Heart left ventricle (tissue), 16 donors: ENCODE measurements around the gene AXIN1. TPM values are rescaled to one million over a fixed set of nuclear protein-coding genes. Genes with fewer than 3 reads are reported as not detected.
A peak's percentile ranks its signal among the peaks of the same experiment; 100 is the strongest.

Experiments used
- ATAC-seq, 4 donors: fragments of 200-7000 bp; cut with Tn5 transposase; one replicate each; pipeline ENCODE4 v1.9.1; 2020 to 2022; ENCODE audit warnings: moderate library complexity in 4 of 4, mild to moderate bottlenecking in 3 of 4, moderate number of reproducible peaks in 1 of 4
- DNase-seq, 5 donors: peaks; one replicate each; pipeline ENCODE4 v3.0.0-alpha.2; 2020
- H3K27ac ChIP-seq, 12 donors: fragments of 200-600 bp; sonication (generic) in 4 of 12; one replicate each; pipeline versions ENCODE4 v1.5.0 to v1.8.0; 2016 to 2022; ENCODE audit warnings: mild to moderate bottlenecking in 2 of 12
- H3K27me3 ChIP-seq, 9 donors: fragments of 200-600 bp; sonication (generic) in 2 of 9; one replicate each; pipeline versions ENCODE4 v1.5.1 to v1.8.0; 2016 to 2022; ENCODE audit warnings: mild to moderate bottlenecking in 3 of 9
- H3K36me3 ChIP-seq, 9 donors: fragments of 200-600 bp; sonication (generic) in 2 of 9; one replicate each; pipeline versions ENCODE4 v1.5.0 to v1.8.0; 2018 to 2022; ENCODE audit warnings: mild to moderate bottlenecking in 2 of 9
- H3K4me1 ChIP-seq, 12 donors: fragments of 200-600 bp; sonication (generic) in 4 of 12; one replicate each; pipeline versions ENCODE4 v1.5.0 to v1.8.0; 2016 to 2022; ENCODE audit warnings: mild to moderate bottlenecking in 3 of 12
- H3K4me3 ChIP-seq, 12 donors: fragments of 200-600 bp; sonication (generic) in 4 of 12; one replicate each; pipeline versions ENCODE4 v1.5.0 to v1.8.0; 2017 to 2022; ENCODE audit warnings: mild to moderate bottlenecking in 9 of 12, moderate library complexity in 4 of 12
- H3K9me3 ChIP-seq, 12 donors: fragments of 200-600 bp; sonication (generic) in 4 of 12; one replicate each; pipeline versions ENCODE4 v1.5.0 to v1.8.0; 2016 to 2022; ENCODE audit warnings: mild to moderate bottlenecking in 1 of 12
- POLR2A ChIP-seq, 2 donors: fragments of 450-650 bp; IDR thresholded peaks; one replicate each; pipeline ENCODE4 v1.6.1; 2017; ENCODE audit warnings: antibody characterized with exemption in 2 of 2, mild to moderate bottlenecking in 2 of 2, moderate library complexity in 2 of 2
- WGBS, 4 donors: extraction: QIAGEN DNeasy Blood & Tissue Kit in 2 of 4; methylation state at CpG; one replicate each; pipeline versions ENCODE4 v1.1.5 to v1.1.7; 2013 to 2018; 5-methylcytosine and 5-hydroxymethylcytosine counted together
- intact Hi-C, 10 donors: fragments of 100-400 bp; cut with DNase I; formaldehyde crosslinking; loops; one replicate each; pipeline versions ENCODE4 v1.11.1 to v1.14.2; 2022
- polyA plus RNA-seq, 2 donors: library from polyadenylated mRNA; stranded (reverse); fragments of 200-250 nt; gene quantifications; one replicate each; pipeline ENCODE4 v1.2.3, GENCODE V29; 2013
- total RNA-seq, 9 donors: library from RNA; depleted of rRNA in 2 of 9; stranded (reverse); fragments of >200 nt in 2 of 9; fragmentation: NEBNext Ultra II Directional in 3 of 9; extraction: Animal tissue kit (Norgen Biotek cat#: 25700) in 3 of 9; gene quantifications; one replicate each; pipeline versions ENCODE4 v1.1.0 to v1.2.4, GENCODE V29; 2016 to 2023
- TF ChIP-seq, protein P1 (sequence below), 12 donors: fragments of 200-600 bp; sonication (generic) in 4 of 12; IDR thresholded peaks; one replicate each; pipeline versions ENCODE4 v1.5.0 to v1.8.0; 2018 to 2022; ENCODE audit warnings: antibody characterized with exemption in 12 of 12, mild to moderate bottlenecking in 5 of 12
- donor health status: ischemic (EF 13 %, LVEDD 7.1; RV severe dilation, severe dysfunction).
- donor health status: healthy with polysubstance abuse.
- donor health status: DM: no; HTN: yes; CAD: no.
- donor health status: DM: no; HTN: no; CAD: no.
- donor health status: ischemic (EF 25% LVEDD 6.9; RV normal size, moderate dysfunction).
- donor health status: ischemic (EF 25% LVEDD 5.7; RV mildly dilated, moderate dysfunction).
- donor health status: healthy.
- donor health status: DM: yes; HTN: yes; CAD: no.
- donor health status: ischemic (EF 35%, LVEDD 5.7; RV mildly dilated, moderate dysfunction).
- donor health status: nonischemic (EF 11% LVEDD 7.7; RV severe dilation, severe dysfunction).
- donor health status: DM: yes; HTN: yes; CAD: no.
- donor health status: PGD.
- donor health status: ischemic (EF 29% LVEDD 5.4; RV normal size, mild dysfunction).
- donor health status: nonischemic (EF 23%, LVEDD 6.1; RV moderate dilation, normal function).

AXIN1 gene
- total and polyA plus RNA-seq, 11 donors: 6.8 to 32.0 (median 11.6) TPM

DNA sequence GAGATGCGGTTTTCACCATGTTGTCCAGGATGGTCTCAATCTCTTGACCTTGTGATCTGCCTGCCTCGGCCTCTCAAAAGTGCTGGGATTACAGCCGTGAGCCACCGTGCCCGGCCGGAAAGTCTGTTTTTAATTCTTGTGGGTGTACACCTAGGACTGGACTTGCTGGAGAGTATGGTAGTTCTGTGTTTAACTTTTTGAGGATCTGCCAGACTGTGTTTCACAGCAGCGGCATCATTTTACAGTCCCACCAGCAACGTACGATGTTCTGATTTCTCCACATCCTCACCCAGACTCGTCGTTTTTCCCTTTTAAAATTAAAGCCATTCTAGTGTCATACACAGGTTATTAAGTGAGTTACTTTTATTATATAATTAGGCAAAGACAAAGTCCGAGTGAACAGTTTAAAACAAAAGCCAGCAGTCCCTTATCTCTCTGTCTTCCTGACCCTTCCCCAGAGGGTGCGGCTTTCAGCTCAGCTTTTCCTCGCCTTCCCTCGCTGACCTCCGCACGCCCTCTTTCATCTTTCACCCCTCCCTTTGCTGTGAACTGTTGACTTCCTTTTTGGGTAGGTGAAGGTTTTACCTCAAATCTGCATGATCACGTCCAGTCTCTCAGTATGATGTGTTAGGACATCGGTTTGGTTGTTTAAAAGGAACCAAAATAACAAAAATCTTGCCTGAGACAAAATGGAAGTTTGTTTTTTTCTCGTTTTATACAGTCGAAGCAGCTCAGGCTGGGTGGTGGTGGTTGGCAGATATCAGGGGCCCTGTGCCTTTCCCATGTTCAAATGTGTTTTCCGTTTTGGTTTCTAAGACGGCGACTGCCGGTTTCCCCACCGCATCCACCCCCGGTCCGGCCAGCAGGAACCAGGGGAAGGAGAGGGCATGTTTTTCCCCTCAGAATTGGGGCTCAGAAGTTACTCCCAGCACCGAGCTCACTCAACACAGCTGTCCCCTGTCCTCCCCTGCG lies 99.9 kb downstream of the AXIN1 start:
- 49 to 57% (median 53%) methylated on average over 30 of the region's 30 CpGs for WGBS, 4 donors
- Histone ChIP-seq H3K27me3 (no peaks in the 10 kb centered on the region), H3K4me1 (peaks cover 0 to 24% (median 4%) of the 10 kb centered on the region in 12 donors), H3K4me3 (peak overlapping the region in 9 of 12 donors; percentile 9 to 36 (median 20)), H3K36me3 (peaks cover 0 to 84% (median 52%) of the 10 kb centered on the region in 9 donors), H3K9me3 (no peaks in the 10 kb centered on the region), H3K27ac (peak overlapping the region in 10 of 12 donors; percentile 41 to 73 (median 58))
- ATAC-seq: peak; percentile 45 to 84 (median 74)
- TF ChIP-seq POLR2A (IDR thresholded peaks at IDR 0.05): no peak
- TF ChIP-seq, protein P1, sequence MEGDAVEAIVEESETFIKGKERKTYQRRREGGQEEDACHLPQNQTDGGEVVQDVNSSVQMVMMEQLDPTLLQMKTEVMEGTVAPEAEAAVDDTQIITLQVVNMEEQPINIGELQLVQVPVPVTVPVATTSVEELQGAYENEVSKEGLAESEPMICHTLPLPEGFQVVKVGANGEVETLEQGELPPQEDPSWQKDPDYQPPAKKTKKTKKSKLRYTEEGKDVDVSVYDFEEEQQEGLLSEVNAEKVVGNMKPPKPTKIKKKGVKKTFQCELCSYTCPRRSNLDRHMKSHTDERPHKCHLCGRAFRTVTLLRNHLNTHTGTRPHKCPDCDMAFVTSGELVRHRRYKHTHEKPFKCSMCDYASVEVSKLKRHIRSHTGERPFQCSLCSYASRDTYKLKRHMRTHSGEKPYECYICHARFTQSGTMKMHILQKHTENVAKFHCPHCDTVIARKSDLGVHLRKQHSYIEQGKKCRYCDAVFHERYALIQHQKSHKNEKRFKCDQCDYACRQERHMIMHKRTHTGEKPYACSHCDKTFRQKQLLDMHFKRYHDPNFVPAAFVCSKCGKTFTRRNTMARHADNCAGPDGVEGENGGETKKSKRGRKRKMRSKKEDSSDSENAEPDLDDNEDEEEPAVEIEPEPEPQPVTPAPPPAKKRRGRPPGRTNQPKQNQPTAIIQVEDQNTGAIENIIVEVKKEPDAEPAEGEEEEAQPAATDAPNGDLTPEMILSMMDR (IDR thresholded peaks at IDR 0.05): no peak
- DNase-seq: no peak
- intact Hi-C loops: no loop called here

DNA sequence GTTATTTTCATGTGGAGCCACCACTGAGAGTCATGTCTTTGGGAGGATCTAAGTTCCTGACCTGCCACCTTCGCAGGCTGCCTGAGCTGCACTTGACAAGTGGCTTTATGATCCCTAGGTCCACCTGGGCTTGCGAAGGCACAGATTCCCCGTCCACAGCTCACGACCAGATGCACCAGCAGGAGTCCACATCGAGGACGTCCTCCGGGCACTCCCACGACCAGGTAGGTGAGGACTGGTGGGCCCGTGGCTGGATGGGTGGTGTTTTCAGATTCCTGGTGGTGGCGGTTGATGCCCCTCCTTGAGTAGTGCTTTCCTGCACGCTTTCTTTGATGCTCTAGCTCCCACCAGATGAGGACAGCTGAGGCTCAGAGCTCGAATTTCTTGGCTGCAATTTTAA lies 103.1 kb downstream of the AXIN1 start:
- intact Hi-C loops: loop anchor here in 1 of 10 donors (10.0 kb wide), 1 partner anchor 95 kb away; no protein-coding TSS in a partner anchor
- no peak overlapping the region for H3K4me3 ChIP-seq
- peaks cover 0 to 56% (median 27%) of the 10 kb centered on the region in 9 donors for H3K36me3 ChIP-seq
- WGBS, 4 donors: 88 to 93% (median 90%) methylated on average over 11 to 12 of the region's 12 CpGs
- H3K27me3 ChIP-seq: no peaks in the 10 kb centered on the region
- no peaks in the 10 kb centered on the region for H3K9me3 ChIP-seq
- TF ChIP-seq, protein P1 (IDR thresholded peaks at IDR 0.05): no peak
- TF ChIP-seq POLR2A (IDR thresholded peaks at IDR 0.05): no peak
- H3K4me1 ChIP-seq: peaks cover 0 to 24% (median 4%) of the 10 kb centered on the region in 12 donors
- DNase-seq (no peak), ATAC-seq (no peak)
- H3K27ac ChIP-seq: no peak overlapping the region

DNA sequence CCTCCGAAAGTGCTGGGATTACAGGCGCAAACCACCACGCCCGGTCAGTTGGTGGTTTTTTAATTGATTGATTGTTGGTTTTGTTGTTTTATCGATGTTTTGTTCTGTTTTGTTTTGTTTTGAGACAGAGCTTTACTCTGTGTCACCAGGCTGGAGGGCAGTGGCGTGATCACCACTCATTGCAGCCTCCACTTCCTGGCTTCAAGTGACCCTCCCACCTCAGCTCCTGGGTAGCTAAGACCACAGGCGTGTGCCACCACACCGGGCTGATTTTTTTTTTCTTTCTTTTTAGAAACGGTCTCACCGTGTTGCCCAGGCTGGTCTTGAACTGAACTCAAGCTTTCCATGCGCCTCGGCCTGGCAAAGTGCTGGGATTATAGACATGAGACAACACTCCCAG lies 105.5 kb downstream of the AXIN1 start:
- peaks cover 0 to 21% (median 3%) of the 10 kb centered on the region in 12 donors for H3K4me1 ChIP-seq
- H3K36me3 ChIP-seq: peaks cover 0 to 36% (median 18%) of the 10 kb centered on the region in 9 donors
- 95 to 97% (median 96%) methylated on average over 12 of the region's 12 CpGs for WGBS, 4 donors
- H3K27ac ChIP-seq: no peak overlapping the region
- no peak for TF ChIP-seq POLR2A (IDR thresholded peaks at IDR 0.05)
- TF ChIP-seq, protein P1 (IDR thresholded peaks at IDR 0.05): no peak
- H3K4me3 ChIP-seq: no peak overlapping the region
- intact Hi-C loops: loop anchor here in 1 of 10 donors (10.0 kb wide), 1 partner anchor 98 kb away; no protein-coding TSS in a partner anchor
- no peak for ATAC-seq
- H3K27me3 ChIP-seq: no peaks in the 10 kb centered on the region
- H3K9me3 ChIP-seq: no peaks in the 10 kb centered on the region
- no peak for DNase-seq

DNA sequence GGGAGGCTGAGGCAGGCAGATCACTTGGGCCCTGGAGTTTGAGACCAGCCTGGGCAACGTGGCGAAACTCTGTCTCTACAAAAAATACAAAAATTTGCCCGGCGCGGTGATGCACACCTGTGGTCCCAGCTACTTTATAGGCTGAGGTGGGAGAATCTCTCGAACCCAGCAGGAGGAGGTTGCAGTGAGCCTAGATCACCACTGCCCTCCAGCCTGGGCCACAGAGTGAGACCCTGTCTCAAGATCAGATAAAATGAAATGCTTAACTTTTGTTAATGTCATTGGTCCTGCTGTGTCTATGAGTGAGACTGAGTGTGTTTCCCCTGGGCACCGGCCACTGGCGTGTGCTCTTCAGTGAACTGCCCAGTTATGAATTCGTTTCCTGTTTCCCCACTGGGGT lies 107.4 kb downstream of the AXIN1 start:
- ATAC-seq: no peak
- Histone ChIP-seq H3K27ac (no peak overlapping the region), H3K36me3 (peaks cover 0 to 23% (median 6%) of the 10 kb centered on the region in 9 donors), H3K4me1 (peaks cover 0 to 36% (median 17%) of the 10 kb centered on the region in 12 donors), H3K9me3 (no peaks in the 10 kb centered on the region), H3K27me3 (no peaks in the 10 kb centered on the region), H3K4me3 (no peak overlapping the region)
- WGBS, 4 donors: 89 to 95% (median 92%) methylated on average over 9 of the region's 9 CpGs
- intact Hi-C loops: loop anchor here in 1 of 10 donors (10.0 kb wide), 1 partner anchor 100 kb away; no protein-coding TSS in a partner anchor
- TF ChIP-seq, protein P1 (IDR thresholded peaks at IDR 0.05): no peak
- no peak for TF ChIP-seq POLR2A (IDR thresholded peaks at IDR 0.05)
- no peak for DNase-seq
